Fibroblast of lung (primary cell): ENCODE results near the gene PPL. TPM values are rescaled to one million over a fixed set of nuclear protein-coding genes. Genes with fewer than 3 reads are reported as not detected.

ENCODE experiments used
- DNase-seq, 2 donors: peaks; one replicate each; pipeline versions ENCODE4 v3.0.0 to v3.0.0-alpha.2; 2010; ENCODE audit warnings: low read depth in 2 of 2
- H2AFZ ChIP-seq: 2 replicates; pipeline ENCODE4 v1.5.1; 2012; ENCODE audit warnings: low read length, control low read depth, inconsistent platforms
- H3K27ac ChIP-seq: 2 replicates; pipeline ENCODE4 v1.5.1; 2011; ENCODE audit warnings: low read length, control low read depth; ENCODE audit not compliant: insufficient read depth
- H3K27me3 ChIP-seq: 2 replicates; pipeline ENCODE4 v1.5.1; 2011; ENCODE audit warnings: mild to moderate bottlenecking, low read length; ENCODE audit not compliant: control insufficient read depth, insufficient read depth
- H3K36me3 ChIP-seq: 2 replicates; pipeline ENCODE4 v1.5.1; 2011; ENCODE audit warnings: low read length; ENCODE audit not compliant: control insufficient read depth, insufficient read depth
- H3K4me1 ChIP-seq: 2 replicates; pipeline ENCODE4 v1.5.1; 2011; ENCODE audit warnings: low read length; ENCODE audit not compliant: control insufficient read depth, insufficient read depth; ENCODE audit errors: extremely low read depth
- H3K4me2 ChIP-seq: 2 replicates; pipeline ENCODE4 v1.5.1; 2011; ENCODE audit warnings: low read length, control low read depth; ENCODE audit not compliant: insufficient read depth; ENCODE audit errors: extremely low read depth
- H3K4me3 ChIP-seq, 4 experiments: fragments of 200-600 bp in 1 of 4; sonication (generic) in 1 of 4; replicated peaks in 1 of 4; 2 replicates each; pipeline ENCODE4 v1.5.1; 2011 to 2016; ENCODE audit warnings: low read length in 4 of 4, low read depth in 3 of 4, mild to moderate bottlenecking in 3 of 4, control low read depth in 2 of 4, inconsistent platforms in 1 of 4, mixed read lengths in 1 of 4; ENCODE audit not compliant: insufficient read depth in 1 of 4; ENCODE audit errors: control extremely low read depth in 1 of 4
- H3K79me2 ChIP-seq: 2 replicates; pipeline ENCODE4 v1.5.1; 2012; ENCODE audit warnings: mild to moderate bottlenecking, low read length, inconsistent platforms; ENCODE audit not compliant: control insufficient read depth, insufficient read depth
- H3K9ac ChIP-seq: 2 replicates; pipeline ENCODE4 v1.5.1; 2011; ENCODE audit warnings: mild to moderate bottlenecking, low read length, control low read depth; ENCODE audit not compliant: insufficient read depth
- H3K9me3 ChIP-seq: 2 replicates; pipeline ENCODE4 v1.5.1; 2012; ENCODE audit warnings: low read depth, low read length; ENCODE audit not compliant: control insufficient read depth, insufficient read depth
- H4K20me1 ChIP-seq: 2 replicates; pipeline ENCODE4 v1.5.1; 2011; ENCODE audit warnings: low read length; ENCODE audit not compliant: control insufficient read depth, insufficient read depth; ENCODE audit errors: extremely low read depth
- CTCF ChIP-seq, 2 donors: IDR thresholded peaks in 1 of 2; conservative IDR thresholded peaks in 1 of 2; 1 replicate in 1 of 2; 2 replicates in 1 of 2; pipeline ENCODE4 v1.5.1; 2011 to 2012; ENCODE audit warnings: low read length in 2 of 2, control low read depth in 1 of 2, inconsistent platforms in 1 of 2, low read depth in 1 of 2, mild to moderate bottlenecking in 1 of 2
- EZH2 ChIP-seq: IDR thresholded peaks from 2 replicates; pipeline ENCODE4 v1.5.1; 2012; ENCODE audit warnings: low read length, control low read depth, mild to moderate bottlenecking; ENCODE audit errors: missing control alignments
- polyA plus RNA-seq, 2 donors: library from polyadenylated mRNA; depleted of rRNA in 1 of 2; stranded (reverse) in 1 of 2; unstranded in 1 of 2; fragments of >200 nt; gene quantifications; 2 replicates each; pipeline ENCODE4 v1.2.1, GENCODE V29; 2011 to 2012; ENCODE audit warnings: missing spikeins in 1 of 2
- total RNA-seq: library from RNA; depleted of rRNA; stranded (reverse); fragments of >200 nt; gene quantifications from 2 replicates; pipeline ENCODE4 v1.2.1, GENCODE V29; 2014

Gene PPL
- total and polyA plus RNA-seq, 2 donors (not counting 1 experiment from before 2014, with no cell fraction given), result 5.0 to 50.5 TPM

DNA sequence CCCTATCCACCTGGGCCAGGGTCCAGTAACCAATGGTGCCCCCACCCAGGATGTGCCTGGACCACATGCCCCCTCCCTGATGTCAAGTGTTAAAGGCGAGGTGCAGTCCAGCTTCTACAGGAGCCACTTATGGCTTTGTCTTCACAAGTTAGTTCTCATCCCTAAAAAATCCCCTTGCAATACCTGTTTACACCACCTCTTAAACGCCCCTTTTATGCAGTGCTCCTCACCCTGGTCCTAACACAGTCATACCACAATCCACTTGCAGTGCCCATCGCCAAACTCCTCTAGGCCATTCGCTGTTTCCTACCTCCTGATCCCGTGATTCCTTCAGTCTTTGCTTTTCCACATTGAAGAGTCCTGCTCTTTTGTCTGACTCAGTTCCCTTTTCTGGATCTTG is 97.0 kb downstream of the PPL start:
- Histone ChIP-seq H3K79me2 (peaks cover 16% of the 10 kb centered on the region), H3K27me3 (no peaks in the 10 kb centered on the region), H2AFZ (no peak overlapping the region), H3K27ac (no peak overlapping the region), H3K9ac (no peak overlapping the region), H3K9me3 (no peaks in the 10 kb centered on the region), H4K20me1 (no peaks in the 10 kb centered on the region), H3K36me3 (peaks cover 10% of the 10 kb centered on the region), H3K4me2 (no peak overlapping the region), H3K4me1 (no peaks in the 10 kb centered on the region), H3K4me3 (no peak overlapping the region)
- TF ChIP-seq CTCF (conservative IDR thresholded peaks at IDR 0.05 in 1 of 2, IDR thresholded peaks at IDR 0.05 in 1 of 2; ENCODE audit: low read depth in 1 of 2, low read length in 2 of 2) (no peak), EZH2 (no peak)
- DNase-seq, result peak in 1 of 2 donors; percentile 13

DNA sequence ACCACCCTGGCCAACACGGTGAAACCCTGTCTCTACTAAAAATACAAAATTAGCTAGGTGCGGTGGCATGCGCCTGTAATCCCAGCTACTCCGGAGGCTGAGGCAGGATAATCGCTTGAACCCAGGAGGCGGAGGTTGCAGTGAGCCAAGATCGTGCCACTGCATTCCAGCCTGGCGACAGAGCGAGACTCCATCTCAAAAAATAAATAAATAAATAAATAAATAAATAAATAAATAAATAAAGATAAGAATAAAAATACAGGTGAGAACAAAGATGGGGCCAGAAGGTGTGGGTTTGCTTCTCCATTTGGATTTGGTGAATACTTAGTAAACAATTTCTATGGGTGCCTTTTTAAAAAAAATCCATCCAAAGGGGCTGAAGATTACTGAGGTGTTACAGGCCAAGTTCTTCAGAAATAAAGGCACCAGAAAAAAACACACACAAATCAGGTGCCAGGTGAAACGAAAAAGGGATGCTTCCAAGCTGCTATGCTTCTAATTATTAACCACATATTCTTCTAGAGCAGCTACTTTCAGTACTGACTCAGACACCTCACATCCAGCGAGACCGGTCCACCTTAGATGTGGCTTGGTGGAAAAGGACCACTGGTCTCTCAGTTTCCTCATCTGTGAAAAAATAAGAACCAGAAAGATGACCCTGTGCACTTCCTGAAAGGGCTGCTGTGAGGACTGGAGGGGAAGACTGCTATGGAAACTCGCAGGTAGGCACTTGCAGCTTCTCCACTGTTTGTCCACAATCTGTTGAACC is 99.0 kb downstream of the PPL start:
- Histone ChIP-seq H3K27ac (no peak overlapping the region), H4K20me1 (no peaks in the 10 kb centered on the region), H3K9ac (no peak overlapping the region), H3K4me3 (no peak overlapping the region), H3K9me3 (no peaks in the 10 kb centered on the region), H3K4me1 (no peaks in the 10 kb centered on the region), H3K79me2 (peaks cover 3% of the 10 kb centered on the region), H3K36me3 (peaks cover 7% of the 10 kb centered on the region), H3K27me3 (no peaks in the 10 kb centered on the region), H3K4me2 (no peak overlapping the region), H2AFZ (no peak overlapping the region)
- DNase-seq, result no peak
- no peak for TF ChIP-seq CTCF (conservative IDR thresholded peaks at IDR 0.05 in 1 of 2, IDR thresholded peaks at IDR 0.05 in 1 of 2; ENCODE audit: low read depth in 1 of 2, low read length in 2 of 2)

GRCh38 chr16:4836727-4837126 is 100.2 kb downstream of the PPL start:
- Histone ChIP-seq H3K4me3 (no peak overlapping the region), H4K20me1 (no peaks in the 10 kb centered on the region), H3K9me3 (no peaks in the 10 kb centered on the region), H3K36me3 (peaks cover 11% of the 10 kb centered on the region), H3K27ac (no peak overlapping the region), H3K79me2 (peaks cover 2% of the 10 kb centered on the region), H3K4me2 (no peak overlapping the region), H3K27me3 (no peaks in the 10 kb centered on the region), H3K9ac (no peak overlapping the region), H3K4me1 (no peaks in the 10 kb centered on the region), H2AFZ (no peak overlapping the region)
- DNase-seq, result no peak
- TF ChIP-seq EZH2 (no peak), CTCF (conservative IDR thresholded peaks at IDR 0.05 in 1 of 2, IDR thresholded peaks at IDR 0.05 in 1 of 2; ENCODE audit: low read depth in 1 of 2, low read length in 2 of 2) (no peak)
